Activated CD4-positive, alpha-beta T cell treated with anti-CD3 and anti-CD28 coated beads, Interleukin-2, amount 10 ng/mL, durations not matched to agents 24 days and 14 days (primary cell): ENCODE measurements around the gene MIF4GD. TPM values are rescaled to one million over a fixed set of nuclear protein-coding genes. Genes with fewer than 3 reads are reported as not detected.

Source experiments
- DNase-seq: peaks from one replicate; pipeline ENCODE4 v3.0.0; 2022
- H3K27ac Mint-ChIP-seq: one replicate; pipeline ENCODE4 v1.8.0; 2022; ENCODE audit warnings: mild to moderate bottlenecking, mixed read lengths
- H3K27me3 Mint-ChIP-seq: one replicate; pipeline ENCODE4 v1.8.0; 2022; ENCODE audit warnings: mixed read lengths
- H3K36me3 Mint-ChIP-seq: one replicate; pipeline ENCODE4 v1.8.0; 2022; ENCODE audit warnings: low read depth, mild to moderate bottlenecking, mixed read lengths
- H3K4me1 Mint-ChIP-seq: one replicate; pipeline ENCODE4 v1.8.0; 2021; ENCODE audit warnings: mixed read lengths
- H3K4me3 Mint-ChIP-seq: one replicate; pipeline ENCODE4 v1.8.0; 2022; ENCODE audit warnings: mild to moderate bottlenecking, moderate library complexity, mixed read lengths
- H3K9me3 Mint-ChIP-seq: one replicate; pipeline ENCODE4 v1.8.0; 2021; ENCODE audit warnings: mixed read lengths
- intact Hi-C: fragments of 100-400 bp; cut with micrococcal nuclease; formaldehyde crosslinking; loops from one replicate; pipeline ENCODE4 v1.15.1; 2023
- total RNA-seq: library from RNA; stranded (reverse); gene quantifications from 2 replicates; pipeline ENCODE4 v1.2.3, GENCODE V29; 2022

The MIF4GD gene
- total RNA-seq, 1 donor from 2014 or later: 48.7 TPM

- Mint-ChIP-seq H3K27ac (no peak overlapping the region), H3K27me3 (no peaks in the 10 kb centered on the region), H3K4me1 (peaks cover 2% of the 10 kb centered on the region), H3K36me3 (peaks cover 58% of the 10 kb centered on the region), H3K9me3 (no peaks in the 10 kb centered on the region), H3K4me3 (no peak overlapping the region)
- DNase-seq: no peak
- intact Hi-C loops: no loop called here
Measured at GRCh38 chr17:75219815-75220214, 51.2 kb downstream of the MIF4GD start.

- Mint-ChIP-seq H3K9me3 (no peaks in the 10 kb centered on the region), H3K4me1 (peaks cover 2% of the 10 kb centered on the region), H3K4me3 (no peak overlapping the region), H3K27me3 (no peaks in the 10 kb centered on the region), H3K27ac (no peak overlapping the region), H3K36me3 (peaks cover 65% of the 10 kb centered on the region)
- DNase-seq: no peak
- intact Hi-C loops: no loop called here
Measured at GRCh38 chr17:75218131-75218530, 52.9 kb downstream of the MIF4GD start.

Other genes starting within 250 kb of the MIF4GD start
- 158 and 161 TPM in 2 replicates for gene ATP5PD, start 224.3 kb downstream of the MIF4GD start, total RNA-seq
- gene KCTD2, start 224.0 kb downstream of the MIF4GD start, total RNA-seq: 18.7 and 19.0 TPM in 2 replicates
- 6.8 and 7.2 TPM in 2 replicates for gene SLC16A5, start 183.3 kb downstream of the MIF4GD start, total RNA-seq
- 11.2 and 12.0 TPM in 2 replicates for gene ARMC7, start 161.3 kb downstream of the MIF4GD start, total RNA-seq
- 76.5 and 84.7 TPM in 2 replicates for gene NT5C, start 139.5 kb downstream of the MIF4GD start, total RNA-seq
- gene JPT1, start 116.7 kb downstream of the MIF4GD start, total RNA-seq: 271 and 292 TPM in 2 replicates
- gene SUMO2, start 88.3 kb downstream of the MIF4GD start, total RNA-seq: 658 and 659 TPM in 2 replicates
- gene NUP85, start 65.6 kb downstream of the MIF4GD start, total RNA-seq: 125 and 136 TPM in 2 replicates
- 84.2 and 86.9 TPM in 2 replicates for gene GGA3, start 9.6 kb downstream of the MIF4GD start, total RNA-seq
- 121 and 127 TPM in 2 replicates for gene MRPS7, start 9.4 kb downstream of the MIF4GD start, total RNA-seq
- gene SLC25A19, start 18.2 kb upstream of the MIF4GD start, total RNA-seq: 131 and 132 TPM in 2 replicates
- 172 and 182 TPM in 2 replicates for gene GRB2, start 134.4 kb upstream of the MIF4GD start, total RNA-seq
- 68.9 and 69.5 TPM in 2 replicates for gene TMEM94, start 185.4 kb upstream of the MIF4GD start, total RNA-seq
- 1.4 and 1.6 TPM in 2 replicates for gene CASKIN2, start 244.3 kb upstream of the MIF4GD start, total RNA-seq
- gene TSEN54, start 245.3 kb upstream of the MIF4GD start, total RNA-seq: 61.7 and 66.4 TPM in 2 replicates